MCF 10A (cell line): ENCODE results near the gene KMT2C. TPM values are rescaled to one million over a fixed set of nuclear protein-coding genes. Genes with fewer than 3 reads are reported as not detected.
A peak's percentile ranks its signal among the peaks of the same experiment; 100 is the strongest.
"Not testable (repeated sequence)": the region's sequence is repeated elsewhere in the genome, so short reads cannot be mapped to it uniquely, and the experiment has no call there.

Experiments used
- BruUV-seq: library from RNA; stranded (reverse); fragments of 400-500 nt; replicated peaks from 2 replicates; lab custom pipeline; 2021; lab: Mats Ljungman, UMichigan
- CTCF ChIA-PET: fragments of 300-600 bp; sonication (Branson Sonifier 250); formaldehyde crosslinking; extraction: SDS; loops from one replicate; lab custom pipeline; 2021; ENCODE audit warnings: antibody characterized with exemption, inconsistent platforms; lab: Yijun Ruan, JAX
- POLR2A ChIA-PET: fragments of 300-600, 350-650 bp; sonication (Branson Sonifier 250); formaldehyde crosslinking; extraction: SDS; loops from one replicate; lab custom pipeline; 2020; ENCODE audit warnings: antibody characterized with exemption, inconsistent platforms; lab: Yijun Ruan, JAX
- DNase-seq: peaks from one replicate; pipeline ENCODE4 v3.0.0-alpha.2; 2018; ENCODE audit not compliant: unreplicated experiment
- H3K27ac Mint-ChIP-seq: one replicate; pipeline ENCODE4 v1.8.0; 2022; ENCODE audit warnings: mild to moderate bottlenecking, low read depth, mixed read lengths; ENCODE audit not compliant: unreplicated experiment
- H3K27me3 Mint-ChIP-seq: one replicate; pipeline ENCODE4 v1.8.0; 2022; ENCODE audit warnings: mixed read lengths; ENCODE audit not compliant: insufficient read depth, unreplicated experiment
- H3K36me3 Mint-ChIP-seq: one replicate; pipeline ENCODE4 v1.8.0; 2022; ENCODE audit warnings: mild to moderate bottlenecking, moderate library complexity, mixed read lengths; ENCODE audit not compliant: insufficient read depth, unreplicated experiment
- H3K4me1 Mint-ChIP-seq: one replicate; pipeline ENCODE4 v1.8.0; 2022; ENCODE audit warnings: mixed read lengths; ENCODE audit not compliant: insufficient read depth, unreplicated experiment
- H3K4me3 Mint-ChIP-seq: one replicate; pipeline ENCODE4 v1.8.0; 2022; ENCODE audit warnings: mild to moderate bottlenecking, moderate library complexity, mixed read lengths; ENCODE audit not compliant: unreplicated experiment
- H3K9me3 Mint-ChIP-seq: one replicate; pipeline ENCODE4 v1.8.0; 2022; ENCODE audit warnings: mixed read lengths; ENCODE audit not compliant: unreplicated experiment
- intact Hi-C: fragments of 100-400 bp; cut with micrococcal nuclease; formaldehyde crosslinking; loops from 2 replicates; pipeline ENCODE4 v1.14.1; 2022
- total RNA-seq: library from RNA; stranded (reverse); gene quantifications from 2 replicates; pipeline ENCODE4 v1.2.3, GENCODE V29; 2022
- TF ChIP-seq, protein P1 (sequence below): fragments of 200-600 bp; IDR thresholded peaks from one replicate; pipeline ENCODE4 v1.8.0; 2022; ENCODE audit warnings: antibody characterized with exemption, mild to moderate bottlenecking; ENCODE audit not compliant: unreplicated experiment

Gene KMT2C
- total RNA-seq, 1 experiment from 2014 or later = 54.6 TPM

DNA sequence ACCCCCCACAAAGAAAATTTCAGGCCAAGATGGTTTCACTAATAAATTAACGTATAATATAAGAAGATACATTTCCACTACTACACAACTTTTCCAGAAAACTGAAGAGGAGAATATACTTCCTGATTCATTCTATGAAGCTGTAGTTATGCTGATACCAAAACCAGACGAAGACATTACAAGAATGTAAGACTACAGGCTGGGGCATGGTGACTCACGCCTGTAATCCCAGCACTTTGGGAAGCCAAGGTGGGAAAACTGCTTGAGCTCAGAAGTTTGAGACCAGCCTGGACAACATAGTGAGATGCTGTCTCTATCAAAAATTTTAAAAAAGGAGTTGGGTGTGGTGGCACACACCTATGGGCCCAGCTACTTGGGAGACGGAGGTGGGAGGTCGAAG lies 201.4 kb downstream of the KMT2C start:
- H3K36me3 Mint-ChIP-seq = peaks cover 33% of the 10 kb centered on the region
- H3K27ac Mint-ChIP-seq, BruUV-seq, H3K4me3 Mint-ChIP-seq, POLR2A ChIA-PET, H3K9me3 Mint-ChIP-seq, H3K4me1 Mint-ChIP-seq, intact Hi-C loops, H3K27me3 Mint-ChIP-seq: not testable (repeated sequence)
- CTCF ChIA-PET = interaction anchor here (1.1 kb wide), 1 partner anchor 103 kb away, joined by 3 read pairs; no protein-coding TSS in a partner anchor
- peak; percentile 1 for DNase-seq

DNA sequence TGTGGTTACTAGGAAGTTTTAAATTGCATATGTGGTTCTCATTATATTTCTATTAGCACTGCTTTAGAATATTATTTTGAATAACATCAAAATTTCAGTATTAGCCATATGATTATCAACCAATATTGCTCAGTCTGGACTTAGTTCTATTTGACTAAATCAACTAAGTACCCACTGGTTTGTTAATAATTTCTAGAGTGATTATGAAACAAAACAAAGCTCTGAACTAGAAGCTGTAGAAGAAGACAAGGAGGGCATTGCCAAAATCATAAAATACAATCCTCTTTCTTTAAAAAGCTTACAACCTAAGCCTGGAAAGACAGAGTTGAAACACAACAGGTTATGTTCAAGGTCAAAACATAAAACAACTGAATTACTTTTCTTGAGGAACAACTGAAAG lies 204.7 kb downstream of the KMT2C start:
- intact Hi-C loops = no loop called here
- Mint-ChIP-seq H3K27me3 (no peaks in the 10 kb centered on the region), H3K27ac (no peak overlapping the region), H3K36me3 (peaks cover 49% of the 10 kb centered on the region), H3K4me1 (no peaks in the 10 kb centered on the region), H3K4me3 (no peak overlapping the region), H3K9me3 (no peaks in the 10 kb centered on the region)
- no TSS peak for BruUV-seq
- no peak for DNase-seq
- CTCF ChIA-PET = no interaction called here
- TF ChIP-seq, protein P1, sequence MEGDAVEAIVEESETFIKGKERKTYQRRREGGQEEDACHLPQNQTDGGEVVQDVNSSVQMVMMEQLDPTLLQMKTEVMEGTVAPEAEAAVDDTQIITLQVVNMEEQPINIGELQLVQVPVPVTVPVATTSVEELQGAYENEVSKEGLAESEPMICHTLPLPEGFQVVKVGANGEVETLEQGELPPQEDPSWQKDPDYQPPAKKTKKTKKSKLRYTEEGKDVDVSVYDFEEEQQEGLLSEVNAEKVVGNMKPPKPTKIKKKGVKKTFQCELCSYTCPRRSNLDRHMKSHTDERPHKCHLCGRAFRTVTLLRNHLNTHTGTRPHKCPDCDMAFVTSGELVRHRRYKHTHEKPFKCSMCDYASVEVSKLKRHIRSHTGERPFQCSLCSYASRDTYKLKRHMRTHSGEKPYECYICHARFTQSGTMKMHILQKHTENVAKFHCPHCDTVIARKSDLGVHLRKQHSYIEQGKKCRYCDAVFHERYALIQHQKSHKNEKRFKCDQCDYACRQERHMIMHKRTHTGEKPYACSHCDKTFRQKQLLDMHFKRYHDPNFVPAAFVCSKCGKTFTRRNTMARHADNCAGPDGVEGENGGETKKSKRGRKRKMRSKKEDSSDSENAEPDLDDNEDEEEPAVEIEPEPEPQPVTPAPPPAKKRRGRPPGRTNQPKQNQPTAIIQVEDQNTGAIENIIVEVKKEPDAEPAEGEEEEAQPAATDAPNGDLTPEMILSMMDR = no peak
- POLR2A ChIA-PET = no interaction called here

DNA sequence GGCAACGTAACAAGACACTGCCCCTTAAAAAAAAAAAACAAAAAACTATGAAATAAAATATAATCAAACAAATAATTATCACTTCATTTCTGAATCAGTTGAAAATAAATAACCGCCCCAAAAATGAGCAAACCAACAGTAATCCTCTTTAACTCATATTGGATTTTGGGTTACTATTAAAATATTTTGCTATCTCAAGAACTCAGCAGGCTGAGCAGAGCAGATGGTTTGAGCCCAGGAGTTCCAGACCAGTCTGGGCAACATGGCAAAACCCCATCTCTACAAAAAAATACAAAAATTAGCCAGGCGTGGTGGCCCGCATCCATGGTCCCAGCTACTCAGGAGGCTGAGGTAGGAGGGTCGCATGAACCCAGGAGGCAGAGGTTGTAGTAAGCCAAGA lies 216.2 kb downstream of the KMT2C start:
- CTCF ChIA-PET = interaction anchor here (0.5 kb wide), 1 partner anchor 218 kb away, joined by 3 read pairs; no protein-coding TSS in a partner anchor
- intact Hi-C loops, BruUV-seq, H3K27ac Mint-ChIP-seq, DNase-seq, H3K4me1 Mint-ChIP-seq, H3K27me3 Mint-ChIP-seq, H3K4me3 Mint-ChIP-seq, POLR2A ChIA-PET, H3K9me3 Mint-ChIP-seq: not testable (repeated sequence)
- H3K36me3 Mint-ChIP-seq = peaks cover 82% of the 10 kb centered on the region

DNA sequence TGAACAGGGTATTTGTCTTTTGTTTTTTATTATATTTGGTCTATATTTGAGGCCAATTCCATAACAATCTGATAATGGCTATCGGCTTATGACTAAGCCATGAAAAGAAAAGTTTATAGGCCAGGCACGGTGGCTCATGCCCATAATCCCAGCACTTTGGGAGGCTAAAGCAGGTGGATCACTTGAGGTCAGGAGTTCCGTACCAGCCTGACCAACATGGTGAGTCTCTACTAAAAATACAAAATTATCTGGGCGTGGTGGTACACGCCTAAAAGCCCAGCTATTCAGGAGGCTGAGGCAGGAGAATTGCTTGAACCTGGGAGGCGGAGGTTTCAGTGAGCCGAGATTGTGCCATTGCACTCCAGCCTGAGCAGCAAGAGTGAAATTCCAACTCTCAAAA lies 227.0 kb downstream of the KMT2C start:
- H3K9me3 Mint-ChIP-seq, DNase-seq, BruUV-seq, intact Hi-C loops, POLR2A ChIA-PET, H3K4me3 Mint-ChIP-seq, H3K27me3 Mint-ChIP-seq, H3K27ac Mint-ChIP-seq: not testable (repeated sequence)
- peaks cover 68% of the 10 kb centered on the region for H3K36me3 Mint-ChIP-seq
- peaks cover 10% of the 10 kb centered on the region for H3K4me1 Mint-ChIP-seq
- CTCF ChIA-PET = interaction anchor here (0.6 kb wide), 1 partner anchor 29 kb away, joined by 3 read pairs; no protein-coding TSS in a partner anchor

DNA sequence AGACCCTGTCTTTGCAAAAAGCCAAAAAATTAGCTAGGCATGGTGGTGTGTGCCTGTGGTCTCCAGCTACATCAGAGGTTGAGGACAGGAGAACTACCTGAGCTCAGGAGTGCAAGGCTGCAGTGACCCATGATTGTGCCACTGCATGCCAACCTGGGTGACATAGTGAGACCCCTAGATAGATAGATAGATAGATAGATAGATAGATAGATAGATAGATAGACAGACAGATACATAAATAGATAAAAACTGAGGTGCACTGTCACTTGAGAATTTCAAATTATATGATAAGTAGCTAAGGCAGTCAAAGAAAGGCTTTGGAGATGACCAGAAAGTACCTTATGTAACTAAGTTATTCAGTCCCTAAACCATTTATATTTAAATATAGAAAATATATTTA lies 231.4 kb downstream of the KMT2C start:
- H3K27me3 Mint-ChIP-seq, BruUV-seq, H3K27ac Mint-ChIP-seq, H3K4me3 Mint-ChIP-seq, POLR2A ChIA-PET, intact Hi-C loops, CTCF ChIA-PET, DNase-seq, H3K9me3 Mint-ChIP-seq: not testable (repeated sequence)
- Mint-ChIP-seq H3K4me1 (peaks cover 30% of the 10 kb centered on the region), H3K36me3 (peaks cover 51% of the 10 kb centered on the region)

DNA sequence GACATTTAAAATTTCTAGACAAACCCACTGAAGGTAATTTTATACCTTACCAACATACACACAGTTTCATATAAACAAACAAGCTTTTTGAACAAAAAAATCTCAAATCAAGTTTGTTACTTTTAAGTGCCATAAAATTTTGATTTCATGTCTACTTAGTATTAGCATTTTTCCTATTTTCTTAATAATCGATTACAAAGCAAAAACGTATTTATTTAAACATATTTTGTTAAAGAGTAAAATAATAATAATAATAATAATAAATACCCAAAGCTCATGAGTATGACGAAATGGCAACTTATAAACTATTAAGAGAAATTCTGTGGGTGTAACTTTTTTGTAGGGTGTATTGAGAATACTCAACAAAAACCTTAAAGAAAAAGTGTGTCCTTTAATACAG lies 232.7 kb downstream of the KMT2C start:
- no TSS peak for BruUV-seq
- Mint-ChIP-seq H3K4me1 (peaks cover 28% of the 10 kb centered on the region), H3K27me3 (no peaks in the 10 kb centered on the region), H3K27ac (no peak overlapping the region), H3K4me3 (no peak overlapping the region), H3K9me3 (no peaks in the 10 kb centered on the region), H3K36me3 (peaks cover 56% of the 10 kb centered on the region)
- POLR2A ChIA-PET = interaction anchor here (1.2 kb wide), 1 partner anchor 9 kb away, joined by 4 read pairs; no protein-coding TSS in a partner anchor
- no peak for DNase-seq
- TF ChIP-seq, protein P1 = no peak
- intact Hi-C loops = no loop called here
- CTCF ChIA-PET = no interaction called here
